ENCODE data around the gene MPPED1.

Gene MPPED1

GRCh38 chr22:43478621-43479300 is 66.9 kb downstream of the MPPED1 start:
- no peak for DNase-seq (ENCODE audit: low read depth)
- TF ChIP-seq CTCF (conservative IDR thresholded peaks at IDR 0.05; ENCODE audit: control insufficient read depth, insufficient read depth, low read depth, low read length), result no peak
- no peak overlapping the region for H3K4me3 ChIP-seq (ENCODE audit: control insufficient read depth, low read depth, low read length)

GRCh38 chr22:43479301-43479950 is 67.6 kb downstream of the MPPED1 start:
- TF ChIP-seq CTCF (conservative IDR thresholded peaks at IDR 0.05; ENCODE audit: control insufficient read depth, insufficient read depth, low read depth, low read length), result no peak
- no peak for DNase-seq (ENCODE audit: low read depth)
- H3K4me3 ChIP-seq (ENCODE audit: control insufficient read depth, low read depth, low read length), result no peak overlapping the region

GRCh38 chr22:43479962-43480361 is 68.1 kb downstream of the MPPED1 start:
- no peak for TF ChIP-seq CTCF (conservative IDR thresholded peaks at IDR 0.05; ENCODE audit: control insufficient read depth, insufficient read depth, low read depth, low read length)
- no peak for DNase-seq (ENCODE audit: low read depth)
- no peak overlapping the region for H3K4me3 ChIP-seq (ENCODE audit: control insufficient read depth, low read depth, low read length)

GRCh38 chr22:43481568-43482317 is 69.9 kb downstream of the MPPED1 start:
- no peak overlapping the region for H3K4me3 ChIP-seq (ENCODE audit: control insufficient read depth, low read depth, low read length)
- DNase-seq (ENCODE audit: low read depth), result no peak
- TF ChIP-seq CTCF (conservative IDR thresholded peaks at IDR 0.05; ENCODE audit: control insufficient read depth, insufficient read depth, low read depth, low read length), result no peak

- TF ChIP-seq CTCF (conservative IDR thresholded peaks at IDR 0.05; ENCODE audit: control insufficient read depth, insufficient read depth, low read depth, low read length), result no peak
Measured at GRCh38 chr22:43482318-43482625, 70.5 kb downstream of the MPPED1 start.

GRCh38 chr22:43483266-43483665 is 71.5 kb downstream of the MPPED1 start:
- DNase-seq (ENCODE audit: low read depth), result no peak
- no peak for TF ChIP-seq CTCF (conservative IDR thresholded peaks at IDR 0.05; ENCODE audit: control insufficient read depth, insufficient read depth, low read depth, low read length)
- H3K4me3 ChIP-seq (ENCODE audit: control insufficient read depth, low read depth, low read length), result no peak overlapping the region

More at GRCh38 chr22:43482318-43482625, 70.5 kb downstream of the MPPED1 start:
- no peak overlapping the region for H3K4me3 ChIP-seq (ENCODE audit: control insufficient read depth, low read depth, low read length)
- no peak for DNase-seq (ENCODE audit: low read depth)

Measured in fibroblast of mammary gland (primary cell).